GM12891 (cell line): ENCODE measurements around the gene HLX.

Source experiments
- DNase-seq: peaks from one replicate; pipeline ENCODE4 v3.0.0; 2011; ENCODE audit warnings: low spot score; ENCODE audit not compliant: insufficient read length
- FAIRE-seq: peaks from 2 replicates; lab custom pipeline; 2011; peaks lifted over from hg19 to GRCh38; lab: Jason Lieb, UNC
- PAX5 ChIP-seq: IDR thresholded peaks from 2 replicates; pipeline ENCODE4 v1.6.1; 2011; ENCODE audit warnings: low read length, moderate library complexity, mild to moderate bottlenecking; ENCODE audit not compliant: insufficient read depth, severe bottlenecking
- POLR2A ChIP-seq: IDR thresholded peaks from 2 replicates; pipeline ENCODE4 v1.6.1; 2011; ENCODE audit warnings: low read depth, low read length, control low read depth
- POLR2AphosphoS5 ChIP-seq: IDR thresholded peaks from 2 replicates; pipeline ENCODE4 v1.6.1; 2011; ENCODE audit warnings: low read depth, low read length, control low read depth
- POU2F2 ChIP-seq: IDR thresholded peaks from 2 replicates; pipeline ENCODE4 v1.6.1; 2011; ENCODE audit warnings: low read depth, mild to moderate bottlenecking, control low read depth, low read length, moderate library complexity
- SPI1 ChIP-seq: IDR thresholded peaks from 2 replicates; pipeline ENCODE4 v1.6.1; 2011; ENCODE audit warnings: low read depth, low read length, control low read depth
- TAF1 ChIP-seq: IDR thresholded peaks from 2 replicates; pipeline ENCODE4 v1.6.1; 2011; ENCODE audit warnings: low read depth, low read length, control low read depth

The HLX gene

GRCh38 chr1:220882061-220882891, 3.0 kb downstream of the HLX start:
- no peak for DNase-seq
- no peak for FAIRE-seq
- no peak for TF ChIP-seq POU2F2
- TF ChIP-seq POLR2A: no peak
- no peak for TF ChIP-seq POLR2AphosphoS5

- no peak for TF ChIP-seq POU2F2
- TF ChIP-seq POLR2AphosphoS5: no peak
- no peak for TF ChIP-seq POLR2A
- TF ChIP-seq PAX5: no peak
- TF ChIP-seq TAF1: no peak
- no peak for DNase-seq
- FAIRE-seq: no peak
Observed at GRCh38 chr1:220884109-220884980, 5.1 kb downstream of the HLX start.

DNA sequence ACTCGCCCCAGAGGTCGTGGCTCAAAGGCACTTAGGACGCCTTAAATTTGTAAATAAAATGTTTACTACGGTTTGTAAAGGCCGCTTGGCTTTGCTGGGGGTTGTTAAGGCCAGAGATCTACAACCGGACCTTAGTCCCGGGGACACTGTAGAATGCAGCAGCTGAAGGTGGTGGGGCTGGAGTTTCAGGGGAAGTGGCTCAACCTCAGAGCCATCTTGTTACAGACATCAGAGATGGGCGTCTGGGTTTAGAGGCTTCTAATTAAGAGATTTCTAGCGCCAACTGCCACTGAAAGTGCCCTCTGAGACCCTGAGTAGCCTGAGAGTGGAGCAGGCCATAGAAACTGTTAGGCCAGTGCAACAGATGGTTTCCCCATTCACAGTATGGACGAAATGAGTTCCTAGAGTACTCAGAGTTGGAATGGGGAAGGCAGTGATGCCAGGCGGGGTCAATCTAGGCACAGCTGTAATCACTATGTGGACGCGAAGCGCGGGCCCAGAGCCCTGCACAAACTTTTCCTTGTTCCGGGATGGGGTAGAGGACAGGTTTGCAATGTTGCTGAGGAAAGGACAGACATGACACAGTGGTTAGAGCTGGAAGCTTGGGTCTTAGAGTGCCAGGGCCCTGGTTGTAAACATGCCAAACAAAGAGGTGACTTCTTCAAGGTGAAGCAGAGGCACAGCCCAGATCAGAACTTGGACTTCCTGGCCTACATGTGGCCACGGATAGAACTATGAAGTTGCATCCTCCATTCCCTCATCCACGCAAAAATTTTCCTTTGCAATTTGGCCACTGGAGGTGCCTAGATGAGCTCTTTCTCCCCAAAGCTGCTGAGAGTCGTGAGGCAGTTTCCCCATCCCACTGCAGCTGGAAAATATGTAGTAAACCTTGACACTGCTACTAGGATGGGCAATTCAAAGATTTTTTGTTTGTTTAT, 6.0 kb downstream of the HLX start:
- DNase-seq: no peak
- no peak for TF ChIP-seq POU2F2
- TF ChIP-seq TAF1: no peak
- TF ChIP-seq SPI1: no peak
- no peak for TF ChIP-seq POLR2A
- TF ChIP-seq POLR2AphosphoS5: no peak
- TF ChIP-seq PAX5: no peak
- FAIRE-seq: no peak

- TF ChIP-seq TAF1 (no peak), POLR2A (no peak), POLR2AphosphoS5 (no peak), PAX5 (no peak), SPI1 (no peak)
- DNase-seq: no peak
- FAIRE-seq: no peak
Observed at GRCh38 chr1:220885971-220886370, 6.7 kb downstream of the HLX start.

GRCh38 chr1:220886470-220887201, 7.4 kb downstream of the HLX start:
- FAIRE-seq: no peak
- TF ChIP-seq POLR2AphosphoS5: no peak
- TF ChIP-seq PAX5: no peak
- no peak for TF ChIP-seq SPI1
- TF ChIP-seq POU2F2: no peak
- no peak for TF ChIP-seq POLR2A
- TF ChIP-seq TAF1: no peak

DNA sequence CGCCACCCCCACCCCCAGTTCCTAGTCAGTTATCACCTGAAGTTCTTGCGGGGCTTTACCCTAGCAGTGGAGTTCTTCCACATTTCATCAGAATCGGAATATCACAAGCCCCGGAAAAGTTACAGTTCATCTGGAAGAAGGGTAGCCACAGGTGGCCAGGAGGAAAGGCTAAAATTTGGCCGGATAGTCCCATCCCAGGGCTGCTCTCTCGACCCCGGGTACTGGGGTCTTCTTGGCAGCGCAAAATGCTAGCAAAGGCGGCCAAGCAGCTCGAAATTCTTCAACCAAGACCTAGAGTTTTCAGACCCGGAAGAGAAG, 7.9 kb downstream of the HLX start:
- no peak for TF ChIP-seq PAX5
- no peak for TF ChIP-seq SPI1
- no peak for TF ChIP-seq POLR2AphosphoS5
- TF ChIP-seq POLR2A: no peak
- TF ChIP-seq POU2F2: no peak
- FAIRE-seq (no peak), DNase-seq (no peak)

More at GRCh38 chr1:220886470-220887201, 7.4 kb downstream of the HLX start:
- no peak for DNase-seq

DNA sequence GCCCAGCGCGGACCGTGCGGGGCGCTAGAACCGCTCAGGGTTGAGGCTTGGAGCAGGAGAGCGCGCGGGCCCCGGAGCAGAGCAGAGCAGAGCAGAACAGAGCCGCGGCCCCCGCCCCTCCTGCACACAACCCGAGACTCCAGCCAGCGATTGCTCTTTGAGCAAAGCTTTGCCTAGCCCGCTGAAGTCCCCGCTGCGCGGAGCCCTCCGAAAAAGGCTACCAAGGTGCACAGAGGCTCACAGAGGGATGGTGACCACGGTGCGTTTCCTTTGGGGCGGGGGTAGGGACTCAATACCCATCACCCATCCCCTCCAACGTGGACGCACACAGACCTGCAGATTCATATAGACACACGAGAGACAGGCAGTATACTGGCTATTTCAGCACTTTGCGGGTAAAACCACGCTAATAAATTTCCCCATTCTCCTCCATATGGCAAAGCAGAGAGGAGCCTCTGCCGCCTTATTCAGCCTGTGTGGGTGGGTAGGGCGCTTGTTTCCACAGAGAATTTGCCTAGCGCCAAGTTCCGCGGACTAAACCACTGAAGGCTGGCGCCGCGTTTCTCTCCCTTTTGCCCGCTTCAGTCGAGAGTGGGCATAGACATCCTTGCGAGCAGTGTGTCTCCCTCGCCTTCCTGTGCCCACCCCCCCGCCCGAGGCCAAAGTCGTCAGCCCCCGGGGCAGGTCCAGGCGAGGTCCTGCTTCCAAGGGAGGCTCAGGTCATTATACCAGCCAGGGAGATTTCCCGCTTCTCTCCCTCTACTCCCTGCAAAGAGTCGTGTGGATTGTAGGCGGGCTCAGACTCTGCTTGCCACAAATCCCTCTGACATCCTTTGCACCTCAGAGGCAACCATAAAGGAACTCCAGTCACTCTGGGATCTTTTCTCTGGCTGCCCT, 8.5 kb downstream of the HLX start:
- DNase-seq: no peak
- FAIRE-seq: no peak
- TF ChIP-seq SPI1 (no peak), PAX5 (no peak), POLR2AphosphoS5 (no peak), TAF1 (no peak), POLR2A (no peak), POU2F2 (no peak)

DNA sequence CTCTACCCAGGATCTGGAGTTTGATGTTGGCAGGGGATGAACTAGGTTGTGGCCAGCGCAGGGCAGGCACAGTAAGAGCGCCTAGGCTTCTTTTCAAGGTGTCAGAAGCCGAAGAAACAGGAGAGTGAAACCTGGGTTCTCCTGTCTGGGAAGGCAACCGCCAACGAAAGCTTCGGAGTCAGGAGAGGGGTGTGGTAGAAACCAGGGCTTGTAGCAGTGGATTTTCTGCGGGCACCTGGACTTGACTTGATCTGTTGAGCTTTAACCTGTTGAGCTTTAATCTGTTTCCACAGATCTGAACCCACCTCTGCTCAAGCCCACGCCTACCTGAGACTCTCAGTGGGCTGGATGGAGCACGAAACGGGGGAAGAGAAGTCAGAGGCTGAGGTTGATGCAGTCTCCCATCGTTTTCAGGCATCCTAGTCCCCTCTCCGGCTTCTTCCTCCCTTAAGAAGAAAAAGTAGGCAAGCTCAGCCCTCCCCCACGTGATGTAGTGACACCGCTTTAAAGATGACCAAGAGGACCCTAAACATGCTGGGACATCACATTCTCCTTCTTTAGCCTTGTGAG, 9.3 kb downstream of the HLX start:
- TF ChIP-seq POLR2A: no peak
- no peak for TF ChIP-seq POU2F2
- TF ChIP-seq PAX5: no peak
- TF ChIP-seq SPI1: no peak
- no peak for TF ChIP-seq POLR2AphosphoS5
- no peak for TF ChIP-seq TAF1
- no peak for DNase-seq
- no peak for FAIRE-seq
